Right lung (tissue), 5 donors: ENCODE measurements around the gene ENTREP1. TPM values are rescaled to one million over a fixed set of nuclear protein-coding genes. Genes with fewer than 3 reads are reported as not detected.

Source experiments
- polyA plus RNA-seq, 5 donors: library from polyadenylated mRNA; unstranded; fragments of 120-200 nt; gene quantifications; one replicate each; pipeline versions ENCODE4 v1.2.1 to v1.2.3, GENCODE V29; 2013; ENCODE audit warnings: inconsistent platforms in 1 of 5, low replicate concordance in 1 of 5; ENCODE audit not compliant: insufficient read length in 5 of 5, insufficient read depth in 1 of 5

ENTREP1 gene
- polyA plus RNA-seq, 5 donors: 28.3 to 54.4 (median 50.2) TPM

Other genes starting within 250 kb of the ENTREP1 start
- gene TJP2, start 150.9 kb upstream of the ENTREP1 start, polyA plus RNA-seq: 100 to 1,000 TPM in 4 of 5 donors, 10 to 100 TPM in 1; 75.5 to 131 (median 122) TPM